NB4 (cell line): ENCODE results near the gene MSI2.

ENCODE experiments used
- POLR2A ChIP-seq: IDR thresholded peaks from 2 replicates; pipeline ENCODE4 v1.6.1; 2011; ENCODE audit warnings: mild to moderate bottlenecking; ENCODE audit not compliant: insufficient read length; ENCODE audit errors: extremely low read depth
- TF ChIP-seq, protein P1 (sequence below): IDR thresholded peaks from one replicate; pipeline ENCODE4 v1.5.1; 2012; ENCODE audit warnings: low read depth, low read length
- TF ChIP-seq, protein P2 (sequence below): IDR thresholded peaks from 2 replicates; pipeline ENCODE4 v1.6.1; 2011; ENCODE audit warnings: low read depth, low read length

DNA sequence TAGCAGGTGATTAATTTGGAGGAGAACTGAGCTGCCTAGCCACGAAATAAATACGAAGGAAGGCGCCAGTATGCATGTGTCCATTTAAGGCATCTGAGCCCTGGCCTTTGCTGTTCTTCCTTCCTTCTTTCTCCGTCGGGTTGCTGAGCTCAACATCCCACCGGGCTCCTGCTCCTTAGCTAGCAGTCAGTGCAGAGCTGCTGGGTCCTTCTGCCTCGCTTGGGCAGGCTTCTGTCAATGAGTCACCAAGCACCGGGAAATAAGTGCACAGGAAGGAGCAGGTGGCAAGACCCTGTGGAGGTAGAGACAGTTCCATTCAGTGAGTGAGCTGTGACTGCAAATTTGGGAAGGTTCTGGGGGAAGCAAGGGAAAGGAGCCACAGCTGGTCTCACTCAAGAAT lies 368.1 kb downstream of the MSI2 start:
- TF ChIP-seq, protein P1, sequence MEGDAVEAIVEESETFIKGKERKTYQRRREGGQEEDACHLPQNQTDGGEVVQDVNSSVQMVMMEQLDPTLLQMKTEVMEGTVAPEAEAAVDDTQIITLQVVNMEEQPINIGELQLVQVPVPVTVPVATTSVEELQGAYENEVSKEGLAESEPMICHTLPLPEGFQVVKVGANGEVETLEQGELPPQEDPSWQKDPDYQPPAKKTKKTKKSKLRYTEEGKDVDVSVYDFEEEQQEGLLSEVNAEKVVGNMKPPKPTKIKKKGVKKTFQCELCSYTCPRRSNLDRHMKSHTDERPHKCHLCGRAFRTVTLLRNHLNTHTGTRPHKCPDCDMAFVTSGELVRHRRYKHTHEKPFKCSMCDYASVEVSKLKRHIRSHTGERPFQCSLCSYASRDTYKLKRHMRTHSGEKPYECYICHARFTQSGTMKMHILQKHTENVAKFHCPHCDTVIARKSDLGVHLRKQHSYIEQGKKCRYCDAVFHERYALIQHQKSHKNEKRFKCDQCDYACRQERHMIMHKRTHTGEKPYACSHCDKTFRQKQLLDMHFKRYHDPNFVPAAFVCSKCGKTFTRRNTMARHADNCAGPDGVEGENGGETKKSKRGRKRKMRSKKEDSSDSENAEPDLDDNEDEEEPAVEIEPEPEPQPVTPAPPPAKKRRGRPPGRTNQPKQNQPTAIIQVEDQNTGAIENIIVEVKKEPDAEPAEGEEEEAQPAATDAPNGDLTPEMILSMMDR = no peak
- no peak for TF ChIP-seq POLR2A
- TF ChIP-seq, protein P2, sequence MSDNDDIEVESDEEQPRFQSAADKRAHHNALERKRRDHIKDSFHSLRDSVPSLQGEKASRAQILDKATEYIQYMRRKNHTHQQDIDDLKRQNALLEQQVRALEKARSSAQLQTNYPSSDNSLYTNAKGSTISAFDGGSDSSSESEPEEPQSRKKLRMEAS = no peak
